SK-MEL-5 (cell line): Measurements from ENCODE around the gene LRP2. TPM values are rescaled to one million over a fixed set of nuclear protein-coding genes. Genes with fewer than 3 reads are reported as not detected.
"Not testable (repeated sequence)": the region's sequence is repeated elsewhere in the genome, so short reads cannot be mapped to it uniquely, and the experiment has no call there.

Source experiments
- DNase-seq: peaks from one replicate; pipeline ENCODE4 v3.0.0-alpha.2; 2016; ENCODE audit warnings: low read depth, low spot score
- in situ Hi-C: cut with HindIII; loops from 2 replicates; pipeline ENCODE4 v1.10.0; 2016; ENCODE audit warnings: low sequenced_read_pairs, high pct_unique_total_duplicates, low pct_unique_long_range_greater_than_20kb
- total RNA-seq: library from RNA; depleted of rRNA; stranded (reverse); fragments of >200 nt; shearing (Covaris generic); gene quantifications from 2 replicates; pipeline ENCODE4 v1.2.3, GENCODE V29; 2014

The LRP2 gene
- total RNA-seq, 1 experiment from 2014 or later: 9.2 TPM

- in situ Hi-C loops: no loop called here
- DNase-seq: peak; percentile 33
These were observed 86.5 kb downstream of the LRP2 start for GRCh38 chr2:169275696-169276444.

GRCh38 chr2:169272010-169272409 lies 90.3 kb downstream of the LRP2 start:
- in situ Hi-C loops: no loop called here
- DNase-seq: no peak

- in situ Hi-C loops: not testable (repeated sequence)
These were observed 91.8 kb downstream of the LRP2 start for GRCh38 chr2:169270574-169270973.

GRCh38 chr2:169265591-169265990 lies 96.7 kb downstream of the LRP2 start:
- DNase-seq: no peak
- in situ Hi-C loops: no loop called here

More at GRCh38 chr2:169270574-169270973, 91.8 kb downstream of the LRP2 start:
- not testable (repeated sequence) for DNase-seq

DNA sequence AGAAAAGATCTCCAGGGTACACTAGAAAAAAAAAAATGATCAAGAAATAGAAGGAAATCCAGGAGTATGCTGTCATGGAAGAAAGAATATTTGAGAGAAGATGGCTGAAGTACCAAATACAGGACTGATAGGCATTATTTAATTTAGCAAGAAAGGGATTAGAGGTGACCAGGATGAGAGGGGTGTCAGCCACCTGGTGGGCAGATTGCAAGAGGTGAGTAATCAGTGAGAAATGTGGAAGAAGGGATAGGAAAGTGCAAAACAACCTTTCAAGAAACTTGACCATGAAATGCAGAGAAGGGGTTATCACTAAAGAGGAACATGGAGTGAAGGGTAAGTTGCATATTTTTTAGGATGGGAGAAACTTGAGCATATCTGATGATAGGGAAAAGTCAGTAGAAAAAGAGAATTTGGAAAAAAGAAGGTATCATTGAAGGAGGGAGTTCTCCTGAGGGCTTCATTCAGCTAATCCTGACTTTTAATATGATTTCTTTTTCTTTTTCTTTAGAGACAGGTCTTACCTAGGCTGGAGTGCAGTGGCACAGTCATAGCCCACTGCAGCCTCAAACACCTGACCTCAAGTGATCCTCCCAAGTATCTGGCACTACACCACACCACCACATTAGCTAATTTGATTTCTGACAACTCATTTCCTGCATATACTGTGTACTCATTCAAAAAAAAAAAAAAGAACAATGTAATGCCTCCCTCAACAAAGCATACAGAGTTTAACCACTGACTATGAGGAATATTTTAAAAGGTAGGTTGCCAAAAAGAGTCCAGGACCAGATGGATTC lies 101.3 kb downstream of the LRP2 start:
- in situ Hi-C loops: no loop called here
- DNase-seq: no peak

GRCh38 chr2:169260246-169260645 lies 102.1 kb downstream of the LRP2 start:
- in situ Hi-C loops: no loop called here
- DNase-seq: peak; percentile 46

DNA sequence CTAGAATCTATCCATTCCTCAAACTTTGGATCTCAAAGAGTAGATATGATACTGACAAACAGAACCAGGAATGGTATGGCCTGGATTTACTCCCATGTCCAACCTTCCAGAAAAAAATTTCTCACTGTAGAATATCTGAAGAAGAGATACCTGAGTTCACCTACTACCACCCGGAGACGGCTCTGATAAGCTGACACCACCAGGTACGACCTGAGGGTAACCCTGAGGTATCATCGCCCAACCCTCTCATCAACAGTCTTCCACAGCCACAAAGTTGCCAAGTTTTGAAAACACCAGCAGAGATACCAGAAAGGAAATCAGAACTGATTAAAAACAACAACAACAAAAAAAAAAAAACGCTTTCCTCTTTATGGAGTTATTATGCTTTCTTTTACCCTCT lies 102.9 kb downstream of the LRP2 start:
- DNase-seq: no peak
- in situ Hi-C loops: no loop called here

DNA sequence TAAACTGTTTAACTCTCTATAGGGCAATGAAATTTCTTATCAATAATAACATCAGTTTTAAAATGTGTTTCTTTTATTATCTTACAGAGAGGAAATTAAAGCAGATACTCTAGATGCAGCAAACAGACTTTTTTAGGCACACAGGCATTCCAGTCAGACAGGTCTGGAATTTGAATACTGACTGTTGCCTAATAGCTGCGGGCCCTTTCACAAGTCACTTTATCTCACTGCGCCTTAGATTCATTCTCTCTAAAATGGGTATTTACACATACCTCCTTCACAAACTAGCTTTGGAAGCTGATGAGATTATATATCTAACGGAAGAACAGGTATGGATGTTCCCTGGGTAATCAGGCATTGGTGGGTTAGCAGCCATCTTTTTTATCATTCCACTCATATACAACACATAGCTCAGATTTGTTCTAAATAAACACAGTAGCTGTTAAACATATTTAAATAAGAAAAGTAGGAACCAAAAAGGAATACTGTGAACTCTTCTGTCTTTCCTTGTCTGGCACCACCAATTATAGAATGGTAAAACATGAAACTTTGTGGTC lies 104.2 kb downstream of the LRP2 start:
- no peak for DNase-seq
- in situ Hi-C loops: no loop called here

DNA sequence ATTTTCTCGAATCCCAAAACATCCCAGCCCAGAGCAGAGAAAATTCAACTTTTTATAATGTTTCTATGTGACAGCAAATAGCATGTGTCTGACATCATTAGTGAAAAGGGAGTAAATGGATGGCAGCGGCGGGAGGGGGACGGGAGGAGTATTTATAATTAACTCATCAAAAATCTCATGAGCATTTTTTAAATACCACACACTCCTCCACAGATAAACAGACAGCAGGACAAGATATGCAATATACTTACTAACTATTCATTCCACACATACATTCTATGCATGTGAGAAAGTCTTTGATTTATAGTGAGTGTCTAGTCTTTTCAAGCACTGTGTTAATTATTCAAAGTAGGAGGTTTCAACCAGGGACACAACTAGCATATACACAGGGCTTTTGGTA lies 107.6 kb downstream of the LRP2 start:
- in situ Hi-C loops: no loop called here

DNA sequence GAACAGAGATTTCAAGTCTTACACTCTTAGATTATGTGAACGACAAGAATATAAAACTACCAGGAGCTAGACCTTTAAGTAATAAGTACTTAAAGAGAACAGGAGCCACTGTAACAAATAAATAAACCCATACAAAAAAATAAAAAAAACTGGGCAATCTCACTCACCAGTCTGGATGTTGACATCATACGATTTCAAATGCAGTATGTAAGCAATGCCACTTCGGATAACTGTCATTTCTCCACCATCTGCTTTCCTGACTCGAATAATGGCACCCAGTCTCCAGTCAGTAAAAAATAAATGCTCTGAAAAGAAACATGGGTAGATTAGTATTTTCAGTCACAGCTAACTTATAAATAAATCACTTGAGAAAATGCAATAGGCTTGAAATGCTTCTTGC lies 115.1 kb downstream of the LRP2 start:
- in situ Hi-C loops: no loop called here
- DNase-seq: no peak

More for the DNA sequence above, 107.6 kb downstream of the LRP2 start:
- DNase-seq: no peak

GRCh38 chr2:169240405-169240804 lies 121.9 kb downstream of the LRP2 start:
- in situ Hi-C loops: no loop called here

GRCh38 chr2:169237939-169238338 lies 124.4 kb downstream of the LRP2 start:
- no peak for DNase-seq
- in situ Hi-C loops: no loop called here

More at GRCh38 chr2:169240405-169240804, 121.9 kb downstream of the LRP2 start:
- DNase-seq: no peak

DNA sequence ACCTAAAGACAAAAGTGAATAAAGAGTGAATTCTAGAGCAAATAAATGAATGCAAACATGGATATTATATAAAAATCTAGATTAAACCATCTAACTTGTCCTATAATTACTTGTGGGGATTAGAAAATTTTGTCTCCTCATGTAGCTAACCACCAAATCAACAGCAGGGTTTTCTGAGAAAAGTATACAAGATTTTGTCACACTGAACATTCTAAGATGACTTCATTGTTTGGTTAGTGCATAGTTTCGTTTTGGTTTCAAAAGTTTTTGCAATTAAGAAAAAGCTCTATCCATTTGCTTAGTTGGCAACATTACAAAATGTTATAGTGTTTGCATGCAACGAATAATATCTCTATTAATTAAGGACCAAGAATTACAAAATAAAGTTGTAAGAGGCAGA lies 125.0 kb downstream of the LRP2 start:
- DNase-seq: no peak
- in situ Hi-C loops: no loop called here

DNA sequence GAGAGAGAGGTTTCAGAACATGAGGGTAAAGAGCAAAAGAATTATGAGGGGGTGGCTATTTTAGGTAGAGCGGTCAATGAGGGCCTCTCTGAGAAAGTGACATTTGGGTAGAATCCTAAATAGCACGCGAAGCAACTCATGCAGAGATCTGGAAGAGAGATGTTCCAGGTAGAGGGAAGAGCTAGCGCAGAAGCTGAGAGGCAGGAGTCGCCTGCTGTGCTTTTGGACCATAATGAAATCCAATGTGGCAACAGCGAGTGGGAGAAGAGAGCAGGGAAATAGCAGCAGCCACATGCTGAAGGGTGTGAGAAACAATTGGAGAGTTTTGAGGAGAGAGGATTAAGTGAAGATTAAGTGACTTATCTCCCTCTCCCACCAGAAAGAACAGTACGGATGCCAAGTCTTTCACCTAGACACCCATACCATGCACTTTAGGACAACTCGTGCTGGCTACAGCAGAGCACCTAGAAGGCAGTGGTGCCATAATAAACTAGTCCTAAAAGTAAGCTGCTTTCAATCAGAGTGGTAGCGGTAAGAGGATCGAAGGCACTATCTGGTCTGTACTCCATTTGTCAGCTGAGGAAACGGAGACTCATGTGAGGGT lies 129.7 kb downstream of the LRP2 start:
- in situ Hi-C loops: no loop called here
- no peak for DNase-seq

DNA sequence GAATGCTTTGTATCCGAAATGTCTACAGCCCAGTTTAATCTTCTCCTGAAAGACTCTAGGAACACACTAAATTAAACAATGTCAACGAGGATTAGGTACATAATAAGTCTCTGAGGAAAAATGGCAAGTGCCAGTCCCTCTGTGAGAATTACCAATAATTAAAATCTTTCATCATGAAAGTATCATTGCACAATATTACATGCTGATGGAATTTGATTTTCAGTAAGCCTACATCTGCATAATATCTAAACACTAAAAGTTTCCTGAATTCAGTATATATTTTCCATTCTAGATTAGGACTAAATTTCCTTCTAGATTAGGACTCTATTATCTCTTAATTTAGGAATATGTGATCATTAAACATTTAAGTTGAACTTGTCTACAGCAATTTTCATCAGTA lies 132.1 kb downstream of the LRP2 start:
- in situ Hi-C loops: no loop called here

DNA sequence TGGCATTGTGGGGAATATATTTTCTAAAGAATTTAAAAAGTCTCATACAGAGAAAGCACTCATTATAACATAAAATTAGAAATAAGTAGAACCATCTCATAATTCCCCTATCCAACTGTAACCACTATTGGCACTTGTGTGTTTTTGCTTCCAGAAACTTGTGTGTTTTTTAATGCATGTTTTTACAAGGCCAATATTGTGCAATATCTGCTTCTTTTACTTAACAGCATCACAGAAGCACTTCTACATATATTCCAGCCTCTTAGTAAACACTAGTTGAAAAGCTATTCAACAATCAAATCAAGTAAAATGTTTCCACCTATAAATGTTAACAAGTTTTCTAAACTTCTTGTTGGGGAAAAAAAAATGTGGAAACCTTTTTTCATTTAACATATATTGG lies 132.7 kb downstream of the LRP2 start:
- in situ Hi-C loops: no loop called here
- no peak for DNase-seq

More for the DNA sequence above, 132.1 kb downstream of the LRP2 start:
- no peak for DNase-seq

DNA sequence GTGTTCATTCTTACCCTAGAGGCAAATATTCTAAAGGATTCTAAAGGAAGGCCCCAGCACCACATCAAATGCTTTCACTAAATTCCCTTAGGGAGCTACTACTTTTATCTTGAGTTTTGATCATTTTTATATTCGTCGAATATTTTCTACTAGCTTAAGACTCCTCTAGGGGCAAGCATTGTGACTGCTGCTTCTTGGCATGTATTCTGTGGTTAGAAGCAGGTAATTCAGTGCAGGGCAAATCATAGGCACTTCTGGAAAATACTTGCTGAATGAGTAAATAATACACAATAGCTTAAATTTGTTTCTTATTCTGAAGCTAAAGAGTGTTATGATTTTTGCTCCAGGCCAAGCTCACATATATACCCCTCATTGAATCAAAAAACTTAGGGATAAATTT lies 136.4 kb downstream of the LRP2 start:
- in situ Hi-C loops: no loop called here
- no peak for DNase-seq

DNA sequence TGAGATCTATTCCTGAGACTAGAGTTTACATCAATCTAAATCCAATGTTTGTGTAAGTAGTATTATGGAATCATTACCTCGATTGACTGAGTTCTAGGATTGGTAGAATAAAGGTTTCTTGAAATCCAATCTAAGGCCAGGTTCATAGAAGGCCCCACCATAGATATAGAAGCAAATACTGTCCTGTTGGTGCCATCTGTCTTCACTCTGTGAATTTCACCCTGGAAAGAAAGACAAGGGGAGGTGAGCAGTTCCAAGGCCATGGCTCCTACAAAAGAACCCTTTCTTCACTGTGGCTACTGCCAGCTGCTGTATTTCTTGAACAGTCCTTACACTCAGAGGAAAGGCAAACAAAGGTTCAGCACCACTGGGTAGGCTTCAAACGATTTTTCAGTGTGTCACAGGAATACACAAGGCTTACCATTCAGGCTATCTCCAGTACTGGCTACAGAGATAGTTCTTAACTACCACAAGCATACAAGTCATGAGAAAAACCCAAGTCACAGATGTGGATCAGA lies 137.0 kb downstream of the LRP2 start:
- in situ Hi-C loops: no loop called here
- peak; percentile 54 for DNase-seq
